Endothelial cell of umbilical vein (primary cell): ENCODE measurements around the gene UBE2D3.

Source experiments
- EZH2 ChIP-seq: IDR thresholded peaks from 2 replicates; pipeline ENCODE4 v1.6.1; 2012; ENCODE audit warnings: borderline replicate concordance, low read depth, mild to moderate bottlenecking, moderate library complexity, low read length, inconsistent platforms; ENCODE audit not compliant: severe bottlenecking
- GATA2 ChIP-seq: IDR thresholded peaks from 2 replicates; pipeline ENCODE4 v1.7.0; 2011; ENCODE audit warnings: low read depth, mild to moderate bottlenecking, moderate library complexity, mixed read lengths, low read length; ENCODE audit not compliant: insufficient read length, insufficient read depth
- MYC ChIP-seq: IDR thresholded peaks from one replicate; pipeline ENCODE4 v1.6.1; 2011; ENCODE audit warnings: mild to moderate bottlenecking, low read depth, low read length
- POLR2A ChIP-seq: IDR thresholded peaks from 2 replicates; pipeline ENCODE4 v1.6.1; 2012; ENCODE audit warnings: low read depth, mild to moderate bottlenecking, control low read depth, low read length
- POLR2AphosphoS5 ChIP-seq: IDR thresholded peaks from 2 replicates; pipeline ENCODE4 v1.6.1; 2012; ENCODE audit warnings: low read depth, mild to moderate bottlenecking, control low read depth, low read length, moderate library complexity; ENCODE audit not compliant: insufficient read depth
- TF ChIP-seq, protein P1 (sequence below), 2 donors: IDR thresholded peaks; 1 replicate in 1 of 2; 2 replicates in 1 of 2; pipeline ENCODE4 v1.5.1; 2011; ENCODE audit warnings: low read length in 2 of 2, mild to moderate bottlenecking in 2 of 2, moderate library complexity in 2 of 2, control low read depth in 1 of 2, inconsistent platforms in 1 of 2, low read depth in 1 of 2; ENCODE audit not compliant: insufficient read depth in 1 of 2; ENCODE audit errors: extremely low read depth in 1 of 2
- TF ChIP-seq, protein P2 (sequence below): IDR thresholded peaks from 2 replicates; pipeline ENCODE4 v1.6.1; 2011; ENCODE audit not compliant: insufficient read depth, insufficient read length

DNA sequence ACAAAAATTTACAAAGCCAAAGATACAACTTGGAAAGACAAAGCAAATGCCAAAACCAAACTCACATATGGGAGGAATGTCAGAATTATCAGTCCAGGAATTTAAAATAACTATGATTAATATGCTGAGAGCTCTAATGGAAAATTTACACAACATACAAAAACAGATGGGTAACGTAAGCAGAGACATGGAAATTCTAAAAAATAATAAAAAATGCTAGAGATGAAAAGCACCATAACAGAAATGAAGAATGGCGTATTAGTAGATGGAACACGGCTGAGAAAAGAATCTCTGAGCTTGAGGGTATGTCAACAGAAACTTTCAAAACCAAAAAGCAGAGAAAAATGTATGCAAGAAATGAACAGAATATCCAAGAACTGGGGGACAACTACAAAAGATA is 62.5 kb downstream of the UBE2D3 start:
- no peak for TF ChIP-seq POLR2AphosphoS5
- TF ChIP-seq GATA2 = no peak
- TF ChIP-seq, protein P1, sequence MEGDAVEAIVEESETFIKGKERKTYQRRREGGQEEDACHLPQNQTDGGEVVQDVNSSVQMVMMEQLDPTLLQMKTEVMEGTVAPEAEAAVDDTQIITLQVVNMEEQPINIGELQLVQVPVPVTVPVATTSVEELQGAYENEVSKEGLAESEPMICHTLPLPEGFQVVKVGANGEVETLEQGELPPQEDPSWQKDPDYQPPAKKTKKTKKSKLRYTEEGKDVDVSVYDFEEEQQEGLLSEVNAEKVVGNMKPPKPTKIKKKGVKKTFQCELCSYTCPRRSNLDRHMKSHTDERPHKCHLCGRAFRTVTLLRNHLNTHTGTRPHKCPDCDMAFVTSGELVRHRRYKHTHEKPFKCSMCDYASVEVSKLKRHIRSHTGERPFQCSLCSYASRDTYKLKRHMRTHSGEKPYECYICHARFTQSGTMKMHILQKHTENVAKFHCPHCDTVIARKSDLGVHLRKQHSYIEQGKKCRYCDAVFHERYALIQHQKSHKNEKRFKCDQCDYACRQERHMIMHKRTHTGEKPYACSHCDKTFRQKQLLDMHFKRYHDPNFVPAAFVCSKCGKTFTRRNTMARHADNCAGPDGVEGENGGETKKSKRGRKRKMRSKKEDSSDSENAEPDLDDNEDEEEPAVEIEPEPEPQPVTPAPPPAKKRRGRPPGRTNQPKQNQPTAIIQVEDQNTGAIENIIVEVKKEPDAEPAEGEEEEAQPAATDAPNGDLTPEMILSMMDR (IDR thresholded peaks at IDR 0.05; ENCODE audit: extremely low read depth in 1 of 2, insufficient read depth in 1 of 2, low read depth in 1 of 2, low read length in 2 of 2) = no peak
- TF ChIP-seq POLR2A = no peak
- TF ChIP-seq, protein P2, sequence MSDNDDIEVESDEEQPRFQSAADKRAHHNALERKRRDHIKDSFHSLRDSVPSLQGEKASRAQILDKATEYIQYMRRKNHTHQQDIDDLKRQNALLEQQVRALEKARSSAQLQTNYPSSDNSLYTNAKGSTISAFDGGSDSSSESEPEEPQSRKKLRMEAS = no peak
- no peak for TF ChIP-seq EZH2
- TF ChIP-seq MYC = no peak
